Activated CD4-positive, alpha-beta T cell treated with anti-CD3 and anti-CD28 coated beads for 36 hours (primary cell): ENCODE data around the gene ZEB1. TPM values are rescaled to one million over a fixed set of nuclear protein-coding genes. Genes with fewer than 3 reads are reported as not detected.

ENCODE experiments used
- ATAC-seq: fragments of 200-7000 bp; cut with Tn5 transposase; one replicate; pipeline ENCODE4 v1.10.0; 2021; ENCODE audit warnings: mild to moderate bottlenecking, moderate library complexity
- CTCF ChIA-PET: fragments of 350-600 bp; sonication (Branson Sonifier 250); formaldehyde crosslinking; loops from one replicate; lab custom pipeline; 2021; ENCODE audit warnings: antibody characterized with exemption; lab: Charles Lee
- POLR2A ChIA-PET: fragments of 350-600 bp; sonication (Branson Sonifier 250); formaldehyde crosslinking; loops from one replicate; lab custom pipeline; 2021; ENCODE audit warnings: antibody characterized with exemption, inconsistent platforms; lab: Charles Lee
- DNase-seq: peaks from one replicate; pipeline ENCODE4 v3.0.0-alpha.2; 2020
- H3K27ac Mint-ChIP-seq: one replicate; pipeline ENCODE4 v1.8.0; 2021; ENCODE audit warnings: mixed read lengths
- H3K27me3 Mint-ChIP-seq: one replicate; pipeline ENCODE4 v1.8.0; 2021; ENCODE audit warnings: mixed read lengths
- H3K36me3 Mint-ChIP-seq: one replicate; pipeline ENCODE4 v1.8.0; 2021; ENCODE audit warnings: low read depth, mixed read lengths
- H3K4me1 Mint-ChIP-seq: one replicate; pipeline ENCODE4 v1.8.0; 2021; ENCODE audit warnings: mixed read lengths
- H3K4me3 Mint-ChIP-seq: one replicate; pipeline ENCODE4 v1.8.0; 2021; ENCODE audit warnings: mild to moderate bottlenecking, moderate library complexity, mixed read lengths
- H3K9me3 Mint-ChIP-seq: one replicate; pipeline ENCODE4 v1.8.0; 2021; ENCODE audit warnings: low read depth, mixed read lengths
- intact Hi-C, 2 experiments: fragments of 100-400 bp; cut with DNase I in 1 of 2; cut with micrococcal nuclease in 1 of 2; formaldehyde crosslinking; loops; one replicate each; pipeline versions ENCODE4 v1.14.2 to v1.15.1; 2022 to 2024; cut with DNase I, micrococcal nuclease
- total RNA-seq, 2 experiments: library from RNA; stranded (reverse); gene quantifications; one replicate each; pipeline ENCODE4 v1.2.3, GENCODE V29; 2021

Gene ZEB1
- total RNA-seq, 2 experiments from 2014 or later, result 32.0 to 49.0 TPM

DNA sequence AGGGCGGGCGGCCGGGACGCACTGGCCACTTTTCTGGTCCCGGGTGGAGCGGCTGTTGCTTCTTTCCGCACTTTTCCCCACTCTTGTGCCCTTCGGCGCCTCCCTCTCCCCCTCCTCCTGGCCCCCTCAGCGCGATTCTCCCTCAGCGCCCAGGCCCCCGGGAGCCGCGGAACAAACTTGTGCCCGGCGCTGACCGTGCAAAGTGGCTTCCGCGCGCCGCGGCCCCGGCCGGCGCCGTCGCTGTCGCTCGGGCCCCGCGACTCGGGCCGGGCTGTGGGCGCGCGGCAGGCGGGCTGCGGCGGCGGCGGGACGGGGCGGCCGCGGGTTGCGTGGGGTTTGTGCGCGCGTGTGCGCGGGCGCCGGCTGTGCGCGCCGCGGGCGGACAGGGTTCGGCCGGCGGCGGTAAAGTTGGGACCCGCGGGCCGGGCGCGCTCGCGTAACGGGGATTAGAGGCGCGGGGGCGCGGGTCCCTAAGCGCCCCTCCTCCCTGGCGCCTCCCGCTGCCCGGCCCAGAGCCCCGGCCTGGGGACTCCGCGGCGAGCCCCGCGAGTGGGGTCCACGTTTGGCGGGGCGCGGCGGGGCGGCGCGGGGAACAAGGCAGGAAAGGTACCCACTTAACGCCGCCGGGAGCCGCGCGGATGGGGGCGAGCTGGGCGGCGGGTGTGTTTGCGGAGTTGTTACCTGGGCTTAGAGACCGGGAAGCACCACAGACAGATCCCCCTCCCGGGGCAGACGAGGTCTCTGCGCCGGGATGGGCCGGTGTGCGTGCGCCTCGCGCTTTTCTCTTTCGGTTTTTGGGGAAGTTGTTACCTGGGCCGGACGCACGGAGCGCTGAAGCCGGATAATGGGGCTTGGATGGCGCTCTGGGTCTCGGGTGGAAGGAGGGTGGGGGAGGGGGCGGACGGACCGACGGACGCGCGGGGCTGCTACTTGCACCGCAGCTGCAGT is 860 bp downstream of the ZEB1 start:
- intact Hi-C loops, result loop anchor here (1.0 to 10.0 kb wide), 18 partner anchors 23 to 1127 kb away; partner anchors contain the start of gene CCDC7 (in 1 of the 2)
- peak; percentile 76 for DNase-seq
- ATAC-seq, result peak; percentile 11
- Mint-ChIP-seq H3K4me3 (peak overlapping the region; percentile 93), H3K27ac (peak overlapping the region; percentile 93), H3K4me1 (peaks cover 44% of the 10 kb centered on the region), H3K27me3 (no peaks in the 10 kb centered on the region), H3K9me3 (no peaks in the 10 kb centered on the region), H3K36me3 (peaks cover 8% of the 10 kb centered on the region)
- ChIA-PET CTCF (no interaction called here), POLR2A (no interaction called here)

DNA sequence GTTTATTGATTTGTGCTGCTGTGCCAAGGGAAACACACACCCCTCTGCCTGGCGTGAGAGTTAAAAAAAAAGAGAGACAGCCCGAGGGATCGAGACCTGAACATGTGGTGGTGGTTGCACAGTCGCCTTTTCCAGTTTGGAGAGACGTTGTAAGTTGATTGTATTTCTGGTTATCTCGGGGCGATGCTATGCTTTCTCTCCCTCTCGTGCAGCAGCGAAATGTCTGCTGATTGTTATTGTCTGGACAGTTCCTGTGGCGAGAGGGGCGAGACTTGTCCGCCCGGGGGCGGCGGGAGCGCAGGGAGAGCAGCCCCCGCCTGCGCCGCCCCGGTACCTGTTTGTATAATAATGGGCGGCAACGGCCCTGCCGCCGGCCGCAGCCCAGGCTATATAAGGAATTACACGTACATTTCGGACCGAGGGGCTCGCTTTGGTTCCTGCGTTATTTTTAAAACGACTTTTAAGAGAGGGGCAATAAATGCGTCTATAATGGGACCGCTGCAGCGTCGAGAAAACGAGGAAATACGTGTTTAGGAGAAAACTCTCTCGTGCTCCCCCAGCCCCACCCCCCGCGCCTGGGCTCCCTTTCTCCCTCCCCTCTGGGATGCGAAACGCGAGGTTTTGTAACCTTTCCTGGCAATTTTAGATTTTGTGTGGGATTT is 1.7 kb downstream of the ZEB1 start:
- DNase-seq (peak; percentile 53), ATAC-seq (no peak)
- intact Hi-C loops, result loop anchor here in 1 of 2 experiments (1.0 to 10.0 kb wide), 4 partner anchors 23 to 487 kb away; no protein-coding TSS in a partner anchor
- H3K4me3 Mint-ChIP-seq, result peak overlapping the region; percentile 93
- H3K9me3 Mint-ChIP-seq, result no peaks in the 10 kb centered on the region
- ChIA-PET CTCF (interaction anchor here (0.9 to 1.4 kb wide), 3 partner anchors 10 to 28 kb away, joined by 3 to 5 read pairs (median 3); no protein-coding TSS in a partner anchor), POLR2A (no interaction called here)
- peaks cover 8% of the 10 kb centered on the region for H3K36me3 Mint-ChIP-seq
- H3K4me1 Mint-ChIP-seq, result peaks cover 47% of the 10 kb centered on the region
- peak overlapping the region; percentile 93 for H3K27ac Mint-ChIP-seq
- H3K27me3 Mint-ChIP-seq, result no peaks in the 10 kb centered on the region

DNA sequence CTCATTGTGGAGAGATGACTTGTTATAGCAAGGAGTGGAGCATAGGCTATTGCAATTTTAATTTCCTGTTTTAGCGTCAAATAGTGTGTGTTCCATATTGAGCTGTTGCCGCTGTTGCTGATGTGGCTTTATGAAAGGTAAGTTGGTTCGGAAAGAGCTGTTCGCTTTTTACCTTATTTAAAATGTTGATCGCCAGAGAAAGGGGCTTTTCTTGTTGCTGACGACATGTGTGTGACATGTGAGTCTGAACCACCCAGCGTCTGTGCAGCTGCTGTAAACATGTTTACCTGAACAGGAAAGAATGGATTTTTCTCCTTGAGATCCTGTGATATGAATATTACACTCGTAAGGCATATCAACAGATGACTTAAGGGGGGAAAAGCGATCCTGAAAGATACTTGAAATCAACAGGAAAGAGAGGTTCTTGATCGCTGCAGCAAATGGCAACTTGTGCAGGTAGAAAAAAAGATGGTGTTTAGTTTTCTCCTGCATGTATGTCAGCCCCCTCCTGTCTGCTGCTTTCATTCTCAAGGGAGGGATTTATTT is 2.5 kb downstream of the ZEB1 start:
- H3K27me3 Mint-ChIP-seq, result no peaks in the 10 kb centered on the region
- CTCF ChIA-PET, result interaction anchor here (0.9 to 1.4 kb wide), 3 partner anchors 9 to 27 kb away, joined by 3 to 5 read pairs (median 3); no protein-coding TSS in a partner anchor
- DNase-seq (peak; percentile 41), ATAC-seq (no peak)
- H3K4me1 Mint-ChIP-seq, result peaks cover 53% of the 10 kb centered on the region
- H3K36me3 Mint-ChIP-seq, result peaks cover 8% of the 10 kb centered on the region
- intact Hi-C loops, result loop anchor here in 1 of 2 experiments (5.0 to 10.0 kb wide), 3 partner anchors 93 to 486 kb away; no protein-coding TSS in a partner anchor
- no peaks in the 10 kb centered on the region for H3K9me3 Mint-ChIP-seq
- POLR2A ChIA-PET, result no interaction called here
- H3K27ac Mint-ChIP-seq, result peak overlapping the region; percentile 93
- H3K4me3 Mint-ChIP-seq, result peak overlapping the region; percentile 93

DNA sequence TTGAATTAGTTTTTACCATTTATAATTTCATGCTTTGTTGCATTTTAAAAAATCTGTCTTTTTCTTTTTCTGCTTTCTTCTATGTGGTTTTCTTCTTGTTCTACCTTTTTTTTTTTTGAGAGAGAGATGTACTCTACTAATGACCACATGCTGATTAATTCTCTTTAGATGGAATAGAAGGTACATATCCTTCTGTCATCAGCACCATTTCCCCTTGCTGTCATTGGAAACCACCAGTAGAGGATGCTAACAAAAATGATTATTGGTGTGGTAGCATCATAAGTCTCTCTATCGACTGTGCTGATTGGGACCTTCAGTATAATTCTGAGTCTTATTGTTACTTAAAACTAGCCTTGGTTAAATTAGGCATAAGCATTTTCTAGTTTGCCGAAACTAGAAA is 3.6 kb downstream of the ZEB1 start:
- Mint-ChIP-seq H3K27me3 (no peaks in the 10 kb centered on the region), H3K4me1 (peaks cover 49% of the 10 kb centered on the region), H3K4me3 (peak overlapping the region; percentile 93), H3K36me3 (peaks cover 4% of the 10 kb centered on the region), H3K9me3 (no peaks in the 10 kb centered on the region), H3K27ac (no peak overlapping the region)
- DNase-seq (peak; percentile 7), ATAC-seq (peak; percentile 16)
- ChIA-PET POLR2A (no interaction called here), CTCF (no interaction called here)
- intact Hi-C loops, result loop anchor here in 1 of 2 experiments (5.0 to 10.0 kb wide), 3 partner anchors 92 to 485 kb away; no protein-coding TSS in a partner anchor

DNA sequence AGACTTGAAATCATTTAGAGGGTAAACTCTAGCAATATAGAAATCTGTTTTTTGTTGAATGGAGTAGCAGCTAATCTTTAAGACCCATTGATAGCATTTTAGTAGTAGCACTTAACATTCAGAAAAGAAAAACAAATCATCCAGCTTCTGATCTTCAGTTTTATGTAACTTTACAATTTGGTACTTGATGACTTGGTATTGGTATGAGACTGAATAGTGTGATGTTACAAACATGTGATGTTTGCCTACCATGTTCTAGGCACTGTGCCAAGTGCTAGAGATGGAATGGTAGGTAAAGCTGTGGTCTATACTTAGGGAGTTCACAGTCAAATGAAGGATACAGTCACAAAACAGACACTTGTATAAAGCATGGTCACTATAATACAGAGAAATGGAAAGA is 21.3 kb downstream of the ZEB1 start:
- Mint-ChIP-seq H3K36me3 (peaks cover 2% of the 10 kb centered on the region), H3K27ac (no peak overlapping the region), H3K4me3 (no peak overlapping the region), H3K4me1 (peaks cover 22% of the 10 kb centered on the region), H3K27me3 (no peaks in the 10 kb centered on the region), H3K9me3 (no peaks in the 10 kb centered on the region)
- ChIA-PET POLR2A (interaction anchor here (0.6 to 1.2 kb wide), 3 partner anchors 13 to 257 kb away, joined by 3 to 6 read pairs (median 3); no protein-coding TSS in a partner anchor), CTCF (interaction anchor here (1.2 to 2.0 kb wide), 3 partner anchors 10 to 13 kb away, joined by 3 to 7 read pairs (median 6); no protein-coding TSS in a partner anchor)
- intact Hi-C loops, result loop anchor here (5.0 to 10.0 kb wide), 9 partner anchors 206 to 994 kb away; partner anchors contain the start of genes ARHGAP12 (in 2 of the 2) and MAP3K8 (in 1 of the 2)
- ATAC-seq, result peak; percentile 45
- DNase-seq, result peak; percentile 52

DNA sequence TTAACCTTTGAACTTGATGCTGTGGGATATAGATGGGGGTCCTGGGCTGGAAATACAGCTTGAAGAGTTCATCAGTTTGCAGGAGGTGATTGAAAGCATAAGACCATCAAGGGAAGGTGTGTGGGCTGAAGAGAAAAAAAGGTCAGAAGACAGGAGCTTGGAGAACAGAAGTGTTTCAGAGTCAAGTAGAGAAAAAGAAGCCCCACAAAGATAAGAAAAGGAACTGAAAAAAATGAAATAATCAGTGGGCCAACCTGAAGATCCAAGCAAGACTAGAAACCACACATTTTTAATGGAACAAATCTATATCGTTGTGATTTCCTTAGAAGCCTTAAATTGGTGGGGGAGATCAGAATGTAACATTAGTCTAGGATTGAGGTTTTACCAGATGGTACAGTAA is 22.5 kb downstream of the ZEB1 start:
- H3K9me3 Mint-ChIP-seq, result no peaks in the 10 kb centered on the region
- H3K36me3 Mint-ChIP-seq, result peaks cover 2% of the 10 kb centered on the region
- ChIA-PET POLR2A (no interaction called here), CTCF (interaction anchor here (0.5 to 1.8 kb wide), 6 partner anchors 7 to 242 kb away, joined by 3 to 6 read pairs (median 4); no protein-coding TSS in a partner anchor)
- intact Hi-C loops, result loop anchor here (5.0 to 10.0 kb wide), 9 partner anchors 207 to 993 kb away; partner anchors contain the start of genes ARHGAP12 (in 2 of the 2) and MAP3K8 (in 1 of the 2)
- ATAC-seq (no peak), DNase-seq (no peak)
- no peak overlapping the region for H3K4me3 Mint-ChIP-seq
- H3K4me1 Mint-ChIP-seq, result peaks cover 27% of the 10 kb centered on the region
- H3K27ac Mint-ChIP-seq, result no peak overlapping the region
- H3K27me3 Mint-ChIP-seq, result no peaks in the 10 kb centered on the region

DNA sequence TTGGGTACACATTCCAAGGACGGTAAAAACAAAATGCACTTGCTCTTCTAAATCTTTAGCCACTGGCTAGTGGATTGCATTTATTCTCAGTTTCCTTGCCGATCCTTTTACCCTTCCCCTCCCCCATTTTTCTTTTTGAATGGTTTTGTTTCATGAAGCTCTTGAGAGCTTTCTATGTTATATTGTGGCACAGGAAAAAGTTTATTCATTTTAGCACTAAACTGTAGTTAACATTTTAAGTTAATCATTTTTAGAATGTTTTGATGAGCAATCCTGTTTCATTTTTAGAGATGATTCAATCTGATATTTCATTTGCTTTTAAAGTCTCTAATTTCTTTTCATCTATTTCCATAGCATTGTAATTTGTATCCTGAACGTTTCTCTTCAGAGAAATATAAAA is 24.0 kb downstream of the ZEB1 start:
- ChIA-PET POLR2A (no interaction called here), CTCF (interaction anchor here (0.7 to 3.7 kb wide), 9 partner anchors 9 to 458 kb away, joined by 3 to 21 read pairs (median 4); no protein-coding TSS in a partner anchor)
- Mint-ChIP-seq H3K4me3 (peak overlapping the region; percentile 50), H3K27me3 (no peaks in the 10 kb centered on the region), H3K36me3 (peaks cover 2% of the 10 kb centered on the region), H3K9me3 (no peaks in the 10 kb centered on the region), H3K4me1 (peaks cover 38% of the 10 kb centered on the region), H3K27ac (no peak overlapping the region)
- ATAC-seq (peak; percentile 78), DNase-seq (no peak)
- intact Hi-C loops, result loop anchor here (1.0 to 10.0 kb wide), 13 partner anchors 10 to 992 kb away; partner anchors contain the start of genes ARHGAP12 (in 2 of the 2), MAP3K8 (in 1 of the 2) and ZEB1 (in 1 of the 2)

DNA sequence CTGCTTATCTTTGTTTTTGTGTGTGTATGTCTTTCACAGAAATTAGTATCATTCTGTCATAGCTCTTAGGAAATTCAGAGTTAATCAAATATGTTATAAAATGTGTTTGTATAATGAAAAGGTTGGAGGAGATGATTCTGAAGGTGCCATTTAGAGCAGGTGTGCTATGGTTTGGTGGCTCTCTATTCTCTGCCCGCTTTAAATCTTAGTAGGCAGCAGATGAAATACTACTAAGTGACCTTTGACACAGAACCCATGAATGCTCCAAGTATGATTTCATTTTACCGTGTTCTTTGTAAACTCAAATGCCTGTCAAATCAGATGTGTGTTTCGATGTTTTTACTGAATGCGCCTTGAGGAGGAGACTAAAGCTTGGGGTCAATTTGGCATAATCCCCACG is 24.5 kb downstream of the ZEB1 start:
- Mint-ChIP-seq H3K4me1 (peaks cover 39% of the 10 kb centered on the region), H3K4me3 (peak overlapping the region; percentile 59), H3K36me3 (peaks cover 2% of the 10 kb centered on the region), H3K9me3 (no peaks in the 10 kb centered on the region), H3K27ac (peak overlapping the region; percentile 78), H3K27me3 (no peaks in the 10 kb centered on the region)
- CTCF ChIA-PET, result interaction anchor here (0.7 to 3.7 kb wide), 4 partner anchors 9 to 459 kb away, joined by 3 to 21 read pairs (median 4); no protein-coding TSS in a partner anchor
- POLR2A ChIA-PET, result no interaction called here
- intact Hi-C loops, result loop anchor here (1.0 to 10.0 kb wide), 13 partner anchors 10 to 991 kb away; partner anchors contain the start of genes ARHGAP12 (in 2 of the 2), MAP3K8 (in 1 of the 2) and ZEB1 (in 1 of the 2)
- DNase-seq (no peak), ATAC-seq (peak; percentile 39)

DNA sequence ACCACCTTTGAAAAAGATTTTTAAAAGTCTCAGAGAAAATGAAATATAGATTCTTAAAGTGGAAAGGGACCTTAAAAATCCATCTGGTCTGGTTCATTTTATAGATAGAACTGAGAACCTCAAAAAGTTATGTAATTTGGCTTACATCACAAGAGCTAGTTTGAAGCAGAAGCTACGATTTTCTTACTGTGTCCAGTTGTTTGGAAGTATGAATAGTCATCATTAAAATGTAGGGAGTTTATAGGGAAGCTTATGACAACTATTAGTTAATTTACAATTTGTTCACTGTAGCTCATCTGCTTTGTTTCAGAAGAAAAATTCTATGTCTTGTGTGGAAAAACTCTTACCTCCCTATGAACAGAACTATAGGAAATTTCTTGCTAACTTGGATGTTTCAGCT is 26.9 kb downstream of the ZEB1 start:
- no peak for ATAC-seq
- POLR2A ChIA-PET, result no interaction called here
- intact Hi-C loops, result loop anchor here (10.0 kb wide), 8 partner anchors 211 to 989 kb away; partner anchors contain the start of genes ARHGAP12 (in 2 of the 2) and MAP3K8 (in 1 of the 2)
- Mint-ChIP-seq H3K4me3 (no peak overlapping the region), H3K4me1 (peaks cover 53% of the 10 kb centered on the region), H3K27me3 (no peaks in the 10 kb centered on the region), H3K36me3 (peaks cover 2% of the 10 kb centered on the region), H3K27ac (no peak overlapping the region), H3K9me3 (no peaks in the 10 kb centered on the region)
- DNase-seq, result no peak
- CTCF ChIA-PET, result no interaction called here

DNA sequence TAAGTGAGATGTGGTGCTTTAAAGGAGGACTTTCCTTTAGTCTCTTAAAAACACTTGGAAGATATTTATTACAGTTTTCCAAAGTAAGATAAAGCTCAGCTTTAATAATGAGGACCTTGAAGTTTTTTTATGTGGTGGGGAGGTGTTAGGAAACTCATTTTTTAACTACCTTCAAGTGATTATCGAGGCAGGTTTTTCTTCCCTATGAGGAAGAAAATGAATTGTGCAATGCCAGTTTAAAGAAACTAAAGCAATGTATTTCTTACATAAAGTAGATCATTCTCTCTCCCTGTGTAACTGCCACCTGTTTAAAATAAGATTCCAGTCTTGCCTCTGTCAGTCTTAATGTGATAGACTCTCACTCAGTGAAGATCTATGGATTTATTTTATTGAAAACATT is 27.9 kb downstream of the ZEB1 start:
- DNase-seq, result no peak
- CTCF ChIA-PET, result interaction anchor here (0.8 kb wide), 1 partner anchor 1811 kb away, joined by 3 read pairs; no protein-coding TSS in a partner anchor
- peak overlapping the region; percentile 47 for H3K27ac Mint-ChIP-seq
- intact Hi-C loops, result loop anchor here (10.0 kb wide), 8 partner anchors 212 to 988 kb away; partner anchors contain the start of genes ARHGAP12 (in 2 of the 2) and MAP3K8 (in 1 of the 2)
- H3K9me3 Mint-ChIP-seq, result no peaks in the 10 kb centered on the region
- H3K27me3 Mint-ChIP-seq, result no peaks in the 10 kb centered on the region
- ATAC-seq, result no peak
- no peak overlapping the region for H3K4me3 Mint-ChIP-seq
- H3K36me3 Mint-ChIP-seq, result peaks cover 2% of the 10 kb centered on the region
- H3K4me1 Mint-ChIP-seq, result peaks cover 55% of the 10 kb centered on the region
- POLR2A ChIA-PET, result interaction anchor here (0.5 kb wide), 1 partner anchor 668 kb away, joined by 7 read pairs; no protein-coding TSS in a partner anchor
